ENCODE results near the gene PRB4.

DNA sequence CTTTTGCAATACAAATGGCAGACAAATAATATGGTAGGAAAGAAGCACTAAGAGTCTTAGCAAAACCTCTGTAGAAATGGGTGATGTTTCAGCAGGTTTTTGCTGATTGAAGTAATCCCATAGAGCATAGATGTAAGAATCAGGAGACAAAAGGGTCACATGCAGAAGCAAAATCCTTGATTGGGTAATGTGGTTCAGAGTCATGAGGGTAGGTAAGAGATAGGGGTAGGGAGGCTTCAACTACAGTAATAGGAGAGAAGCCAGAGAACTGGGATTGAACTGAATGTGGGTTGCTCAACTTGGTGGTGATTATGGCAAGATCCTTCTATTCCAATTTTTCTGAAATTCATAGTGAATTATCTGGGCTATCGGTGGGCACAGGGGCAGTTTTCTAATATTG, 45.7 kb downstream of the PRB4 start:
- TF ChIP-seq, protein P1, sequence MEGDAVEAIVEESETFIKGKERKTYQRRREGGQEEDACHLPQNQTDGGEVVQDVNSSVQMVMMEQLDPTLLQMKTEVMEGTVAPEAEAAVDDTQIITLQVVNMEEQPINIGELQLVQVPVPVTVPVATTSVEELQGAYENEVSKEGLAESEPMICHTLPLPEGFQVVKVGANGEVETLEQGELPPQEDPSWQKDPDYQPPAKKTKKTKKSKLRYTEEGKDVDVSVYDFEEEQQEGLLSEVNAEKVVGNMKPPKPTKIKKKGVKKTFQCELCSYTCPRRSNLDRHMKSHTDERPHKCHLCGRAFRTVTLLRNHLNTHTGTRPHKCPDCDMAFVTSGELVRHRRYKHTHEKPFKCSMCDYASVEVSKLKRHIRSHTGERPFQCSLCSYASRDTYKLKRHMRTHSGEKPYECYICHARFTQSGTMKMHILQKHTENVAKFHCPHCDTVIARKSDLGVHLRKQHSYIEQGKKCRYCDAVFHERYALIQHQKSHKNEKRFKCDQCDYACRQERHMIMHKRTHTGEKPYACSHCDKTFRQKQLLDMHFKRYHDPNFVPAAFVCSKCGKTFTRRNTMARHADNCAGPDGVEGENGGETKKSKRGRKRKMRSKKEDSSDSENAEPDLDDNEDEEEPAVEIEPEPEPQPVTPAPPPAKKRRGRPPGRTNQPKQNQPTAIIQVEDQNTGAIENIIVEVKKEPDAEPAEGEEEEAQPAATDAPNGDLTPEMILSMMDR (IDR thresholded peaks at IDR 0.05; ENCODE audit: insufficient read depth, low read length): no peak
- TF ChIP-seq POLR2AphosphoS5 (IDR thresholded peaks at IDR 0.05; ENCODE audit: low read depth): no peak

Measured in HL-60 (cell line).